GM12878 (cell line): ENCODE measurements around the gene ELAVL1. TPM values are rescaled to one million over a fixed set of nuclear protein-coding genes. Genes with fewer than 3 reads are reported as not detected.

Experiments used
- ATAC-seq: fragments of 200-7000 bp; cut with Tn5 transposase; 3 replicates; pipeline ENCODE4 v1.9.1; 2020; ENCODE audit warnings: mild to moderate bottlenecking, moderate library complexity
- BruUV-seq: library from RNA; stranded (reverse); fragments of 400-500 nt; replicated peaks from 2 replicates; lab custom pipeline; 2021; lab: Mats Ljungman, UMichigan
- CTCF ChIA-PET: fragments of 300-600 bp; sonication (Branson Sonifier 250); formaldehyde crosslinking; extraction: SDS; loops from one replicate; lab custom pipeline; 2021; ENCODE audit warnings: inconsistent platforms; lab: Yijun Ruan, JAX
- POLR2A ChIA-PET: fragments of 350-600 bp; formaldehyde crosslinking; extraction: SDS; loops from one replicate; lab custom pipeline; 2021; ENCODE audit warnings: inconsistent platforms; lab: Charles Lee
- RAD21 ChIA-PET: fragments of 300-600 bp; sonication (Branson Sonifier 250); formaldehyde crosslinking; loops from one replicate; lab custom pipeline; 2023; ENCODE audit warnings: antibody characterized with exemption; ENCODE audit not compliant: unreplicated experiment; lab: Charles Lee
- SMC1A ChIA-PET: fragments of 300-600 bp; sonication (Branson Sonifier 250); formaldehyde crosslinking; loops from one replicate; lab custom pipeline; 2023; ENCODE audit not compliant: unreplicated experiment, uncharacterized antibody; lab: Charles Lee
- DNase-seq: peaks from one replicate; pipeline ENCODE4 v3.0.0-alpha.2; 2011; ENCODE audit warnings: low read depth, low spot score
- FAIRE-seq: peaks from 3 replicates; lab custom pipeline; 2011; peaks lifted over from hg19 to GRCh38; lab: Jason Lieb, UNC
- H2AFZ ChIP-seq: 2 replicates; pipeline ENCODE4 v1.6.0; 2011; ENCODE audit warnings: low read depth, low read length, control low read depth; ENCODE audit not compliant: control insufficient read depth
- H3K27ac ChIP-seq: 2 replicates; pipeline ENCODE4 v1.5.1; 2011; ENCODE audit warnings: control low read depth; ENCODE audit not compliant: control insufficient read depth, insufficient read depth
- H3K27me3 ChIP-seq, 2 experiments: replicated peaks in 1 of 2; 2 replicates each; pipeline versions ENCODE4 v1.6.0 to v1.6.1; 2011; ENCODE audit warnings: low read length in 1 of 2; ENCODE audit not compliant: control insufficient read depth in 2 of 2, insufficient read depth in 2 of 2
- H3K36me3 ChIP-seq, 2 experiments: 2 replicates each; pipeline ENCODE4 v1.5.1; 2011; ENCODE audit warnings: low read length in 1 of 2; ENCODE audit not compliant: control insufficient read depth in 2 of 2, insufficient read depth in 2 of 2
- H3K4me1 ChIP-seq: 2 replicates; pipeline ENCODE4 v1.6.1; 2011; ENCODE audit warnings: mild to moderate bottlenecking, low read length, moderate library complexity, mixed read lengths; ENCODE audit not compliant: control insufficient read depth, insufficient read depth
- H3K4me2 ChIP-seq: 2 replicates; pipeline ENCODE4 v1.6.0; 2011; ENCODE audit warnings: control low read depth; ENCODE audit not compliant: control insufficient read depth, insufficient read depth
- H3K4me3 ChIP-seq: fragments of 200-600 bp; sonication (generic); 2 replicates; pipeline ENCODE4 v1.5.1; 2016
- H3K79me2 ChIP-seq: 2 replicates; pipeline ENCODE4 v1.6.0; 2011; ENCODE audit warnings: low read length; ENCODE audit not compliant: control insufficient read depth, insufficient read depth
- H3K9ac ChIP-seq: 2 replicates; pipeline ENCODE4 v1.8.0; 2011; ENCODE audit warnings: low read length, control low read depth, mixed read lengths; ENCODE audit not compliant: control insufficient read depth, insufficient read depth
- H3K9me3 ChIP-seq: replicated peaks from 3 replicates; pipeline ENCODE4 v1.5.1; 2011; ENCODE audit warnings: mild to moderate bottlenecking, low read length; ENCODE audit not compliant: control insufficient read depth, insufficient read depth
- H4K20me1 ChIP-seq: 2 replicates; pipeline ENCODE4 v1.6.0; 2011; ENCODE audit not compliant: control insufficient read depth, insufficient read depth
- ATF2 ChIP-seq: IDR thresholded peaks from 2 replicates; pipeline ENCODE4 v1.6.1; 2012; ENCODE audit warnings: low read length, inconsistent platforms
- BCL3 ChIP-seq: IDR thresholded peaks from 2 replicates; pipeline ENCODE4 v1.6.1; 2011; ENCODE audit warnings: borderline replicate concordance, low read depth, mild to moderate bottlenecking, moderate library complexity, low read length; ENCODE audit not compliant: insufficient read depth, poor library complexity, severe bottlenecking
- CBFB ChIP-seq: IDR thresholded peaks from 2 replicates; pipeline ENCODE4 v1.6.1; 2016; ENCODE audit warnings: antibody characterized with exemption, low read depth
- JUND ChIP-seq: IDR thresholded peaks from 2 replicates; pipeline ENCODE4 v1.6.1; 2012; ENCODE audit warnings: low read depth, mild to moderate bottlenecking, low read length, improper control_type of control experiment, moderate library complexity
- MAX ChIP-seq: IDR thresholded peaks from 2 replicates; pipeline ENCODE4 v1.6.1; 2012; ENCODE audit warnings: low read depth, low read length, improper control_type of control experiment
- NBN ChIP-seq: fragments of 450-650 bp; IDR thresholded peaks from 2 replicates; pipeline ENCODE4 v1.6.1; 2016
- NFIC ChIP-seq: IDR thresholded peaks from 2 replicates; pipeline ENCODE4 v1.6.1; 2012; ENCODE audit warnings: low read depth, mild to moderate bottlenecking, inconsistent platforms, low read length, moderate library complexity
- POU2F2 ChIP-seq: IDR thresholded peaks from 3 replicates; pipeline ENCODE4 v1.6.1; 2011; ENCODE audit warnings: low read depth, mild to moderate bottlenecking, low read length, borderline replicate concordance
- TAF1 ChIP-seq: IDR thresholded peaks from 2 replicates; pipeline ENCODE4 v1.6.1; 2011; ENCODE audit warnings: mild to moderate bottlenecking, low read depth, low read length, borderline replicate concordance
- WGBS: methylation state at CpG from one replicate; pipeline ENCODE4 v1.1.6; 2016; ENCODE audit warnings: low lambda C conversion rate; ENCODE audit not compliant: insufficient replicate concordance, insufficient coverage; ENCODE audit errors: missing lambda C conversion rate; 5-methylcytosine and 5-hydroxymethylcytosine counted together
- in situ Hi-C: fragments of 300-500 bp; cut with MboI; formaldehyde crosslinking; loops from 9 replicates; pipeline ENCODE4 v1.14.3; 2018; ENCODE audit warnings: mixed read lengths
- intact Hi-C: fragments of 100-400 bp; cut with micrococcal nuclease; formaldehyde crosslinking; loops from one replicate; pipeline ENCODE4 v1.14.2; 2022; ENCODE audit not compliant: unreplicated experiment
- polyA plus RNA-seq, 11 experiments: library from polyadenylated mRNA; depleted of rRNA in 4 of 11; unstranded in 6 of 11; stranded (reverse) in 5 of 11; fragments of >200 nt; fragmentation: Nextera tagmentation in 4 of 11; fragmentation: Illumina TruSeq in 1 of 11; extraction: Ambion mirVana in 4 of 11; extraction: Trizol in 1 of 11; gene quantifications; 1 replicate in 1 of 11; 2 replicates in 10 of 11; pipeline versions ENCODE4 v1.2.1 to v1.2.3, GENCODE V29; 2011 to 2016; ENCODE audit warnings: inconsistent platforms in 2 of 11, missing spikeins in 2 of 11, low read depth in 1 of 11
- total RNA-seq, 4 experiments: library from RNA; depleted of rRNA in 3 of 4; stranded (reverse); fragments of >200 nt in 3 of 4; fragmentation: Illumina TruSeq in 1 of 4; extraction: Trizol in 1 of 4; gene quantifications; 2 replicates each; pipeline versions ENCODE4 v1.2.1 to v1.2.3, GENCODE V29; 2013 to 2021

ELAVL1 gene
- total and polyA plus RNA-seq, 10 of the 15 experiments (the other 5 are each of a cell fraction or from before 2014, with no cell fraction given): 7.4 to 155 (median 70.3) TPM

- peaks cover 21% of the 10 kb centered on the region for H4K20me1 ChIP-seq
- ChIA-PET POLR2A (no interaction called here), SMC1A (interaction anchor here (1.6 kb wide), 1 partner anchor 68 kb away, joined by 4 read pairs; no protein-coding TSS in a partner anchor), RAD21 (no interaction called here), CTCF (no interaction called here)
- ATAC-seq (no peak), DNase-seq (no peak), FAIRE-seq (no peak)
- H3K27ac ChIP-seq: no peak overlapping the region
- H3K4me2 ChIP-seq: no peak overlapping the region
- no peak overlapping the region for H3K4me3 ChIP-seq
- no TSS peak for BruUV-seq
- no peak overlapping the region for H3K9ac ChIP-seq
- peaks cover 7 to 14% of the 10 kb centered on the region in 2 experiments for H3K36me3 ChIP-seq
- H3K9me3 ChIP-seq: no peaks in the 10 kb centered on the region
- H3K79me2 ChIP-seq: peaks cover 87% of the 10 kb centered on the region
- no peak for TF ChIP-seq TAF1
- TF ChIP-seq POU2F2: no peak
- TF ChIP-seq JUND: no peak
- TF ChIP-seq ATF2: no peak
- no peak for TF ChIP-seq MAX
- TF ChIP-seq NFIC: no peak
- TF ChIP-seq BCL3: no peak
- no peak for TF ChIP-seq CBFB
- TF ChIP-seq NBN: no peak
- 93% methylated on average over 3 of the region's 3 CpGs for WGBS
- in situ Hi-C loops (no loop called here), intact Hi-C loops (no loop called here)
- no peaks in the 10 kb centered on the region for H3K27me3 ChIP-seq
- H2AFZ ChIP-seq: no peak overlapping the region
- peaks cover 32% of the 10 kb centered on the region for H3K4me1 ChIP-seq
Measured at GRCh38 chr19:7996883-7997282, 8.6 kb downstream of the ELAVL1 start.
